AG09319 (cell line): ENCODE results near the gene CD1D.
A peak's percentile ranks its signal among the peaks of the same experiment; 100 is the strongest.

Experiments
- DNase-seq: peaks from one replicate; pipeline ENCODE4 v3.0.0-alpha.2; 2010; ENCODE audit warnings: low read depth; ENCODE audit errors: extremely low read depth
- CTCF ChIP-seq: IDR thresholded peaks from 2 replicates; pipeline ENCODE4 v1.5.1; 2011; ENCODE audit warnings: low read depth, mild to moderate bottlenecking, inconsistent platforms, low read length, moderate library complexity

Gene CD1D

GRCh38 chr1:158147869-158148268 lies 32.8 kb upstream of the CD1D start:
- no peak for TF ChIP-seq CTCF
- DNase-seq, result no peak

- TF ChIP-seq CTCF, result no peak
- DNase-seq, result no peak
These were observed 32.2 kb upstream of the CD1D start for GRCh38 chr1:158148468-158148867.

GRCh38 chr1:158149175-158149574 lies 31.5 kb upstream of the CD1D start:
- no peak for TF ChIP-seq CTCF
- DNase-seq, result no peak

GRCh38 chr1:158149577-158150269 lies 31.0 kb upstream of the CD1D start:
- TF ChIP-seq CTCF, result no peak
- DNase-seq, result peak; percentile 91

- TF ChIP-seq CTCF, result no peak
- no peak for DNase-seq
These were observed 30.2 kb upstream of the CD1D start for GRCh38 chr1:158150523-158150922.

- TF ChIP-seq CTCF, result no peak
- no peak for DNase-seq
These were observed 27.5 kb upstream of the CD1D start for GRCh38 chr1:158153179-158153578.

- no peak for TF ChIP-seq CTCF
- no peak for DNase-seq
These were observed 26.8 kb upstream of the CD1D start for GRCh38 chr1:158153746-158154444.
